GM12878 (cell line): ENCODE data around the gene MAD1L1.

Experiments
- CHD1 ChIP-seq: IDR thresholded peaks from 2 replicates; pipeline ENCODE4 v1.6.1; 2012; ENCODE audit warnings: low read depth, low read length, improper control_type of control experiment
- CTCF ChIP-seq, 3 experiments: IDR thresholded peaks in 2 of 3; conservative IDR thresholded peaks in 1 of 3; 2 replicates each; pipeline ENCODE4 v1.5.1; 2011; ENCODE audit warnings: low read depth in 3 of 3, low read length in 3 of 3, mild to moderate bottlenecking in 3 of 3, control low read depth in 2 of 3, moderate library complexity in 2 of 3, inconsistent platforms in 1 of 3, mixed read lengths in 1 of 3; ENCODE audit not compliant: control insufficient read depth in 2 of 3, insufficient read depth in 1 of 3; ENCODE audit errors: extremely low read depth in 1 of 3
- EED ChIP-seq: sonication (generic); IDR thresholded peaks from 2 replicates; pipeline ENCODE4 v1.6.1; 2016; ENCODE audit warnings: antibody characterized with exemption, low read depth
- HCFC1 ChIP-seq: fragments of 150-350 bp; IDR thresholded peaks from 2 replicates; pipeline ENCODE4 v1.6.1; 2014; ENCODE audit warnings: low read length
- JUNB ChIP-seq: IDR thresholded peaks from 2 replicates; pipeline ENCODE4 v1.6.1; 2016; ENCODE audit warnings: antibody characterized with exemption, mild to moderate bottlenecking
- POLR2AphosphoS5 ChIP-seq: IDR thresholded peaks from 2 replicates; pipeline ENCODE4 v1.6.1; 2011; ENCODE audit warnings: mild to moderate bottlenecking, low read length, inconsistent platforms
- RAD21 ChIP-seq: IDR thresholded peaks from 2 replicates; pipeline ENCODE4 v1.6.1; 2011; ENCODE audit warnings: mild to moderate bottlenecking, low read depth, low read length, moderate library complexity; ENCODE audit not compliant: insufficient read depth
- SMC3 ChIP-seq: IDR thresholded peaks from 2 replicates; pipeline ENCODE4 v1.6.1; 2011; ENCODE audit warnings: low read length, improper control_type of control experiment, borderline replicate concordance
- TCF7 ChIP-seq: IDR thresholded peaks from 2 replicates; pipeline ENCODE4 v1.6.1; 2014; ENCODE audit warnings: antibody characterized with exemption, borderline replicate concordance
- ZNF274 ChIP-seq: IDR thresholded peaks from one replicate; pipeline ENCODE4 v1.8.0; 2011; ENCODE audit not compliant: insufficient read length, insufficient read depth

- TF ChIP-seq JUNB = no peak
- TF ChIP-seq CTCF (IDR thresholded peaks at IDR 0.05 in 2 of 3, conservative IDR thresholded peaks at IDR 0.05 in 1 of 3; ENCODE audit: control insufficient read depth in 2 of 3, extremely low read depth in 1 of 3, insufficient read depth in 1 of 3, low read depth in 3 of 3, low read length in 3 of 3) = no peak
- no peak for TF ChIP-seq HCFC1
- no peak for TF ChIP-seq SMC3
- TF ChIP-seq EED = no peak
- TF ChIP-seq POLR2AphosphoS5 = no peak
- no peak for TF ChIP-seq TCF7
- TF ChIP-seq RAD21 = no peak
- no peak for TF ChIP-seq ZNF274
- no peak for TF ChIP-seq CHD1
Measured at GRCh38 chr7:1859266-1860035, 373.3 kb downstream of the MAD1L1 start.
